GM12872 (cell line): Measurements from ENCODE around the gene POR.

Experiments
- TF ChIP-seq, protein P1 (sequence below): IDR thresholded peaks from 3 replicates; pipeline ENCODE4 v1.5.1; 2011; ENCODE audit warnings: low read depth, mild to moderate bottlenecking, low read length, moderate library complexity; ENCODE audit not compliant: insufficient read depth

POR gene

DNA sequence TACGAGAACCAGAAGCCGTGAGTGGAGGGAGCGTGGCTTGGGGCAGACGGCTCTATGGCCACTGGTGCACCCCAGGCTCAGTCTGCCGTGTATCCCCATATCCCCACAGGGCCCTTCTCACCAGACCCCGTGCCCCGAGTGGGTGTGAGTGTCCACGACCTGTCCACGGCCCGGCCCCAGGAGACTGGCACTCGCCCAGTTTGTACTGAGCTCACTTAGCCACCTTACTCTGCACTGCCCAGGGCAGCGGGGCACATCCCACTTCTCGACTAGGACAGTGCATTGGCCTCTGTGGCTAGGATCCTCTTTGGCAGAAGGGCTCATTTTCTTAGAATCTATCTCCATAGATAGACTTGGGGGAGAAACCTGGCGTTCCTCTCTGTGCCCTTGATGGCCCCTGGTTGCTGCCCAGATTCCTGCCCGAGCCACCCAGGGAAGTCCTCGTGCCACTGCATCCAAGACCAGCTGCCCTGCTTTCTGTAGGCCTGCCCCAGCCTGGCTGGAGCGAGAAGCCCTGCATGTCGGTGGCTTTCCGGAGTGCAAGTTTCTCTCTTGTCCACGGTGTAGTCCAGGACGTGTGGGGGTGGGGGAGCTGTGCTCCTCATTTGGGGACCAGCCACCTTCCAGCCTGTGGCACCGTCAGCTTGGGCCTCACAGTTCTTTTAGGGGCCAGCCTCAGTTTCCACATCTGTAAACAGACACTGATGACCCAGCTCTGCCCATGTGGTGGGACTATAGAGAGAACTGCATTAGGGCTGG, 67.5 kb downstream of the POR start:
- TF ChIP-seq, protein P1, sequence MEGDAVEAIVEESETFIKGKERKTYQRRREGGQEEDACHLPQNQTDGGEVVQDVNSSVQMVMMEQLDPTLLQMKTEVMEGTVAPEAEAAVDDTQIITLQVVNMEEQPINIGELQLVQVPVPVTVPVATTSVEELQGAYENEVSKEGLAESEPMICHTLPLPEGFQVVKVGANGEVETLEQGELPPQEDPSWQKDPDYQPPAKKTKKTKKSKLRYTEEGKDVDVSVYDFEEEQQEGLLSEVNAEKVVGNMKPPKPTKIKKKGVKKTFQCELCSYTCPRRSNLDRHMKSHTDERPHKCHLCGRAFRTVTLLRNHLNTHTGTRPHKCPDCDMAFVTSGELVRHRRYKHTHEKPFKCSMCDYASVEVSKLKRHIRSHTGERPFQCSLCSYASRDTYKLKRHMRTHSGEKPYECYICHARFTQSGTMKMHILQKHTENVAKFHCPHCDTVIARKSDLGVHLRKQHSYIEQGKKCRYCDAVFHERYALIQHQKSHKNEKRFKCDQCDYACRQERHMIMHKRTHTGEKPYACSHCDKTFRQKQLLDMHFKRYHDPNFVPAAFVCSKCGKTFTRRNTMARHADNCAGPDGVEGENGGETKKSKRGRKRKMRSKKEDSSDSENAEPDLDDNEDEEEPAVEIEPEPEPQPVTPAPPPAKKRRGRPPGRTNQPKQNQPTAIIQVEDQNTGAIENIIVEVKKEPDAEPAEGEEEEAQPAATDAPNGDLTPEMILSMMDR, result no peak

DNA sequence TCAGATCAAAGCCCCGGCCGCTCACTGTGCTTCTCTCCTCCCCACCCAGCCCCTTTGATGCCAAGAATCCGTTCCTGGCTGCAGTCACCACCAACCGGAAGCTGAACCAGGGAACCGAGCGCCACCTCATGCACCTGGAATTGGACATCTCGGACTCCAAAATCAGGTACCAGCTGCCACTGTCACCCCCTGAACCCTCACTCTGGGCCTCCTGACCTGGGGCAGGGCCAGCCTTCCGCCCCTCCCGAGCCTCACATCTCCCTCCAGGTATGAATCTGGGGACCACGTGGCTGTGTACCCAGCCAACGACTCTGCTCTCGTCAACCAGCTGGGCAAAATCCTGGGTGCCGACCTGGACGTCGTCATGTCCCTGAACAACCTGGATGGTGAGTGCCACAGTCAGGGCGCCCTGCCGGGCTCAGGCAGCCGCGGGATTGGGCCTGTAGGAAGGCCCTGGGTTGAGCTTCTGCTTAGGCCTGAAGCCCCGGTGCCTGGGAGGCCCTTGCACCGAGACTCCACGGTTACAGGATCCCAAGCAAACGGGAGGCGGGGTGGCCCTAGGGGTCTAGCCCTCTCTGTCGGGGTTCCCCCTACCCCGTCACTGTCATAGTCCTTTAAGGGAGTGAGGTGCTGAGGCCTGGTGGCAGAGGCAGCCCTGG, 68.6 kb downstream of the POR start:
- TF ChIP-seq, protein P1, result no peak

DNA sequence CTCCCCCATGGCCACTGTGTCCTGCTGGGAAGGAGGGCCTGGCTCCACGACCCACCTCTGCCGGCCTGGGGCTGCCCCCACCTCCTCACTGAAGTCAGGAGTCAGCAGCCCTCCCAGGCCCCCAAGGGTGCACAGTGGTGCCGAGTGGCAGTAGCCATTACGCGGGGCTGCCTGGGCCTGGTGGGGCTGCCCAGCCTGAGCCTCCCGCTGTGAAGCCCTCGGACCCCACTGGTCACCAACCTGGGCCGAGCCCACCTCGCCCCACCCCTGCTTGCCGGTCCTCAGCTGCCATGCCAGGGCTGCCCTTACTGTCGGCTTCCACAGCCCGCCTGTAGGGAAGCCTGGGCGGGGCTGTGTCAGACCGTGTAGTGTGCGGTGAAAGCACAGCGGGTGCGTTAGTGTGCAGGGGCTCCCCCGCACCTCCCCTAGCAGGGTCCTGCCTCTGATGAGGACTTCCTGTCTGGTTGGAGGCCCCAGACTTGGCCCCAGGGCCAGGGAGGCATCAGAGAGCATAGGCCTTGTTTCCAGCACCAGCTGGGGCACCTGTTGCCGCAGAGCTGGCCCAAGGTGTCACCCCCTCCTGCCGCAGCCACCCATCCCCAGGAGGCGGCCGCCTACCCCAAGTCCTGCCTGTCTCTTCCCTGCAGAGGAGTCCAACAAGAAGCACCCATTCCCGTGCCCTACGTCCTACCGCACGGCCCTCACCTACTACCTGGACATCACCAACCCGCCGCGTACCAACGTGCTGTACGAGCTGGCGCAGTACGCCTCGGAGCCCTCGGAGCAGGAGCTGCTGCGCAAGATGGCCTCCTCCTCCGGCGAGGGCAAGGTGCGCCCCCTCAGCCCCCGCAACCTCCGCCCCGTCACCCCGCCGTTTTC, 69.4 kb downstream of the POR start:
- TF ChIP-seq, protein P1, result no peak

DNA sequence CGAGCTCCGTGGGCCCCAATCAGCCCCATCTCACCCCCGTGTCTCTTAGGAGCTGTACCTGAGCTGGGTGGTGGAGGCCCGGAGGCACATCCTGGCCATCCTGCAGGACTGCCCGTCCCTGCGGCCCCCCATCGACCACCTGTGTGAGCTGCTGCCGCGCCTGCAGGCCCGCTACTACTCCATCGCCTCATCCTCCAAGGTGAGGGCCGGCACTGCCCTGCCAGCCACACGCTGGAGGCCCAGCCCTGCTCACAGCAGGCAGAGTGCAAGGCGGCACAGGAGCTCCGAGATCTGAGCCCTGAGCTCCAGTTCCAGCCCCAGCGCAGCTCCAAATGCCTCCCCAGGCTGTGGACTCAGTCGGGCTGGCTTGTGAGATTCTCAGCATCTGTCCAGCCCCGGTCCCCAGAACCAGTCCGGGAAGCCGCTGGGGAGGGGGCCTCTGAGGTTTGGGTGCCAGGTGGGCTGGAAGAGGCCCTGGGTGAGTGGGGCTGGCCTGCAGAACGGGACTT, 70.1 kb downstream of the POR start:
- TF ChIP-seq, protein P1, result no peak

DNA sequence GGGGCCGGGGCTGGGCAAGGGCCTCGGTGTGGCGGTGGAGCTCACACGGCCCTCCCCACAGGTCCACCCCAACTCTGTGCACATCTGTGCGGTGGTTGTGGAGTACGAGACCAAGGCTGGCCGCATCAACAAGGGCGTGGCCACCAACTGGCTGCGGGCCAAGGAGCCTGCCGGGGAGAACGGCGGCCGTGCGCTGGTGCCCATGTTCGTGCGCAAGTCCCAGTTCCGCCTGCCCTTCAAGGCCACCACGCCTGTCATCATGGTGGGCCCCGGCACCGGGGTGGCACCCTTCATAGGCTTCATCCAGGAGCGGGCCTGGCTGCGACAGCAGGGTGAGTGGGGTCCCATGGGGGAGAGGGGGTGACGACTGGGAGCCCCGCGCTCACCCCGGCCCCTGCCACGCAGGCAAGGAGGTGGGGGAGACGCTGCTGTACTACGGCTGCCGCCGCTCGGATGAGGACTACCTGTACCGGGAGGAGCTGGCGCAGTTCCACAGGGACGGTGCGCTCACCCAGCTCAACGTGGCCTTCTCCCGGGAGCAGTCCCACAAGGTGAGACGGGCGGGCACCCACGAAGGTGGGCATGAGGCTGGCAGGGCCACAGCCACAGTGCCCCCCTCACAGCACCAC, 70.7 kb downstream of the POR start:
- TF ChIP-seq, protein P1, result no peak

DNA sequence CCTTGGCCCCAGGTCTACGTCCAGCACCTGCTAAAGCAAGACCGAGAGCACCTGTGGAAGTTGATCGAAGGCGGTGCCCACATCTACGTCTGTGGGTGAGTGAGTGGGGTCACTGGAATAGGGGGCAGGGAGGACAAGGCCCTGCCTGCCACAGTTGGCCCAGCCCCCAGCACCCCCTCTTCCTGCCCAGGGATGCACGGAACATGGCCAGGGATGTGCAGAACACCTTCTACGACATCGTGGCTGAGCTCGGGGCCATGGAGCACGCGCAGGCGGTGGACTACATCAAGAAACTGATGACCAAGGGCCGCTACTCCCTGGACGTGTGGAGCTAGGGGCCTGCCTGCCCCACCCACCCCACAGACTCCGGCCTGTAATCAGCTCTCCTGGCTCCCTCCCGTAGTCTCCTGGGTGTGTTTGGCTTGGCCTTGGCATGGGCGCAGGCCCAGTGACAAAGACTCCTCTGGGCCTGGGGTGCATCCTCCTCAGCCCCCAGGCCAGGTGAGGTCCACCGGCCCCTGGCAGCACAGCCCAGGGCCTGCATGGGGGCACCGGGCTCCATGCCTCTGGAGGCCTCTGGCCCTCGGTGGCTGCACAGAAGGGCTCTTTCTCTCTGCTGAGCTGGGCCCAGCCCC, 71.3 kb downstream of the POR start:
- TF ChIP-seq, protein P1, result no peak
